ENCODE measurements around the gene IGF2R. TPM values are rescaled to one million over a fixed set of nuclear protein-coding genes. Genes with fewer than 3 reads are reported as not detected.
A peak's percentile ranks its signal among the peaks of the same experiment; 100 is the strongest.
"Not testable (repeated sequence)": the region's sequence is repeated elsewhere in the genome, so short reads cannot be mapped to it uniquely, and the experiment has no call there.

IGF2R gene
- polyA plus RNA-seq, 2 donors: 12.9 to 15.0 TPM

GRCh38 chr6:159961528-159961927 is 7.4 kb upstream of the IGF2R start:
- Histone ChIP-seq H3K9me3 (ENCODE audit: control insufficient read depth in 2 of 2, insufficient read depth in 1 of 2, low read depth in 1 of 2, low read length in 1 of 2) (no peaks in the 10 kb centered on the region), H3K4me1 (ENCODE audit: control insufficient read depth in 2 of 2, insufficient read depth in 2 of 2, low read length in 1 of 2) (no peaks in the 10 kb centered on the region), H3K27ac (ENCODE audit: low read depth in 2 of 2, low read length in 1 of 2) (no peak overlapping the region), H3K36me3 (ENCODE audit: control insufficient read depth in 2 of 2, insufficient read depth in 2 of 2, low read length in 1 of 2) (no peaks in the 10 kb centered on the region), H3K4me3 (ENCODE audit: low read depth in 1 of 2, low read length in 2 of 2) (no peak overlapping the region), H3K27me3 (ENCODE audit: control insufficient read depth in 1 of 2, insufficient read depth in 2 of 2, low read length in 2 of 2) (no peaks in the 10 kb centered on the region)
- WGBS, 2 donors: 71 to 72% methylated on average over 2 of the region's 2 CpGs

- no peaks in the 10 kb centered on the region for H3K36me3 ChIP-seq (ENCODE audit: control insufficient read depth in 2 of 2, insufficient read depth in 2 of 2, low read length in 1 of 2)
- no peak overlapping the region for H3K4me3 ChIP-seq (ENCODE audit: low read depth in 1 of 2, low read length in 2 of 2)
- no peaks in the 10 kb centered on the region for H3K4me1 ChIP-seq (ENCODE audit: control insufficient read depth in 2 of 2, insufficient read depth in 2 of 2, low read length in 1 of 2)
- H3K9me3 ChIP-seq (ENCODE audit: control insufficient read depth in 2 of 2, insufficient read depth in 1 of 2, low read depth in 1 of 2, low read length in 1 of 2): no peaks in the 10 kb centered on the region
- no peak overlapping the region for H3K27ac ChIP-seq (ENCODE audit: low read depth in 2 of 2, low read length in 1 of 2)
- no peaks in the 10 kb centered on the region for H3K27me3 ChIP-seq (ENCODE audit: control insufficient read depth in 1 of 2, insufficient read depth in 2 of 2, low read length in 2 of 2)
- WGBS, 2 donors: 67 to 70% methylated on average over 3 of the region's 3 CpGs
These were observed 5.8 kb upstream of the IGF2R start for GRCh38 chr6:159963111-159963510.

- Histone ChIP-seq H3K27ac (ENCODE audit: low read depth in 2 of 2, low read length in 1 of 2) (no peak overlapping the region), H3K27me3 (ENCODE audit: control insufficient read depth in 1 of 2, insufficient read depth in 2 of 2, low read length in 2 of 2) (no peaks in the 10 kb centered on the region), H3K4me1 (ENCODE audit: control insufficient read depth in 2 of 2, insufficient read depth in 2 of 2, low read length in 1 of 2) (no peaks in the 10 kb centered on the region), H3K36me3 (ENCODE audit: control insufficient read depth in 2 of 2, insufficient read depth in 2 of 2, low read length in 1 of 2) (no peaks in the 10 kb centered on the region), H3K4me3 (ENCODE audit: low read depth in 1 of 2, low read length in 2 of 2) (no peak overlapping the region), H3K9me3 (ENCODE audit: control insufficient read depth in 2 of 2, insufficient read depth in 1 of 2, low read depth in 1 of 2, low read length in 1 of 2) (no peaks in the 10 kb centered on the region)
- WGBS, 2 donors: 89 to 96% methylated on average over 2 of the region's 2 CpGs
These were observed 4.8 kb upstream of the IGF2R start for GRCh38 chr6:159964046-159964445.

- H3K9me3 ChIP-seq (ENCODE audit: control insufficient read depth in 2 of 2, insufficient read depth in 1 of 2, low read depth in 1 of 2, low read length in 1 of 2): no peaks in the 10 kb centered on the region
- H3K27ac ChIP-seq (ENCODE audit: low read depth in 2 of 2, low read length in 1 of 2): no peak overlapping the region
- no peaks in the 10 kb centered on the region for H3K27me3 ChIP-seq (ENCODE audit: control insufficient read depth in 1 of 2, insufficient read depth in 2 of 2, low read length in 2 of 2)
- no peaks in the 10 kb centered on the region for H3K36me3 ChIP-seq (ENCODE audit: control insufficient read depth in 2 of 2, insufficient read depth in 2 of 2, low read length in 1 of 2)
- WGBS, 2 donors: 70 to 71% methylated on average over 4 of the region's 4 CpGs
- no peak overlapping the region for H3K4me3 ChIP-seq (ENCODE audit: low read depth in 1 of 2, low read length in 2 of 2)
- peaks cover 0 to 2% of the 10 kb centered on the region in 2 donors for H3K4me1 ChIP-seq (ENCODE audit: control insufficient read depth in 2 of 2, insufficient read depth in 2 of 2, low read length in 1 of 2)
These were observed 2.5 kb upstream of the IGF2R start for GRCh38 chr6:159966339-159966738.

GRCh38 chr6:159966981-159967380 is 1.9 kb upstream of the IGF2R start:
- H3K4me1 ChIP-seq (ENCODE audit: control insufficient read depth in 2 of 2, insufficient read depth in 2 of 2, low read length in 1 of 2): peaks cover 0 to 2% of the 10 kb centered on the region in 2 donors
- H3K9me3 ChIP-seq (ENCODE audit: control insufficient read depth in 2 of 2, insufficient read depth in 1 of 2, low read depth in 1 of 2, low read length in 1 of 2): no peaks in the 10 kb centered on the region
- no peaks in the 10 kb centered on the region for H3K27me3 ChIP-seq (ENCODE audit: control insufficient read depth in 1 of 2, insufficient read depth in 2 of 2, low read length in 2 of 2)
- WGBS, 2 donors: 67 to 85% methylated on average over 3 of the region's 3 CpGs
- no peak overlapping the region for H3K27ac ChIP-seq (ENCODE audit: low read depth in 2 of 2, low read length in 1 of 2)
- H3K36me3 ChIP-seq (ENCODE audit: control insufficient read depth in 2 of 2, insufficient read depth in 2 of 2, low read length in 1 of 2): no peaks in the 10 kb centered on the region
- H3K4me3 ChIP-seq (ENCODE audit: low read depth in 1 of 2, low read length in 2 of 2): no peak overlapping the region

GRCh38 chr6:159967621-159968020 is 1.3 kb upstream of the IGF2R start:
- 91 to 93% methylated on average over 17 of the region's 17 CpGs for WGBS, 2 donors
- not testable (repeated sequence) for H3K27me3 ChIP-seq (ENCODE audit: control insufficient read depth in 1 of 2, insufficient read depth in 2 of 2, low read length in 2 of 2); H3K4me3 ChIP-seq (ENCODE audit: low read depth in 1 of 2, low read length in 2 of 2); H3K9me3 ChIP-seq (ENCODE audit: control insufficient read depth in 2 of 2, insufficient read depth in 1 of 2, low read depth in 1 of 2, low read length in 1 of 2); H3K4me1 ChIP-seq (ENCODE audit: control insufficient read depth in 2 of 2, insufficient read depth in 2 of 2, low read length in 1 of 2); H3K36me3 ChIP-seq (ENCODE audit: control insufficient read depth in 2 of 2, insufficient read depth in 2 of 2, low read length in 1 of 2); H3K27ac ChIP-seq (ENCODE audit: low read depth in 2 of 2, low read length in 1 of 2)

- peak overlapping the region; percentile 66 to 92 for H3K27ac ChIP-seq (ENCODE audit: low read depth in 2 of 2, low read length in 1 of 2)
- H3K36me3 ChIP-seq (ENCODE audit: control insufficient read depth in 2 of 2, insufficient read depth in 2 of 2, low read length in 1 of 2): no peaks in the 10 kb centered on the region
- H3K9me3 ChIP-seq (ENCODE audit: control insufficient read depth in 2 of 2, insufficient read depth in 1 of 2, low read depth in 1 of 2, low read length in 1 of 2): no peaks in the 10 kb centered on the region
- H3K27me3 ChIP-seq (ENCODE audit: control insufficient read depth in 1 of 2, insufficient read depth in 2 of 2, low read length in 2 of 2): no peaks in the 10 kb centered on the region
- 1% methylated on average over 70 to 91 of the region's 91 CpGs for WGBS, 2 donors
- peak overlapping the region; percentile 97 to 100 for H3K4me3 ChIP-seq (ENCODE audit: low read depth in 1 of 2, low read length in 2 of 2)
- peaks cover 4 to 5% of the 10 kb centered on the region in 2 donors for H3K4me1 ChIP-seq (ENCODE audit: control insufficient read depth in 2 of 2, insufficient read depth in 2 of 2, low read length in 1 of 2)
These were observed 476 bp downstream of the IGF2R start for GRCh38 chr6:159969204-159969912.

GRCh38 chr6:159969921-159970320 is 1.0 kb downstream of the IGF2R start:
- Histone ChIP-seq H3K4me1 (ENCODE audit: control insufficient read depth in 2 of 2, insufficient read depth in 2 of 2, low read length in 1 of 2) (peaks cover 4 to 5% of the 10 kb centered on the region in 2 donors), H3K36me3 (ENCODE audit: control insufficient read depth in 2 of 2, insufficient read depth in 2 of 2, low read length in 1 of 2) (no peaks in the 10 kb centered on the region), H3K27ac (ENCODE audit: low read depth in 2 of 2, low read length in 1 of 2) (peak overlapping the region; percentile 66 to 92), H3K9me3 (ENCODE audit: control insufficient read depth in 2 of 2, insufficient read depth in 1 of 2, low read depth in 1 of 2, low read length in 1 of 2) (no peaks in the 10 kb centered on the region), H3K4me3 (ENCODE audit: low read depth in 1 of 2, low read length in 2 of 2) (peak overlapping the region; percentile 97 to 100), H3K27me3 (ENCODE audit: control insufficient read depth in 1 of 2, insufficient read depth in 2 of 2, low read length in 2 of 2) (no peaks in the 10 kb centered on the region)
- WGBS, 2 donors: 8% methylated on average over 8 of the region's 8 CpGs

- peak overlapping the region in 1 of 2 donors; percentile 100 for H3K4me3 ChIP-seq (ENCODE audit: low read depth in 1 of 2, low read length in 2 of 2)
- H3K4me1 ChIP-seq (ENCODE audit: control insufficient read depth in 2 of 2, insufficient read depth in 2 of 2, low read length in 1 of 2): peaks cover 5 to 7% of the 10 kb centered on the region in 2 donors
- no peaks in the 10 kb centered on the region for H3K9me3 ChIP-seq (ENCODE audit: control insufficient read depth in 2 of 2, insufficient read depth in 1 of 2, low read depth in 1 of 2, low read length in 1 of 2)
- H3K36me3 ChIP-seq (ENCODE audit: control insufficient read depth in 2 of 2, insufficient read depth in 2 of 2, low read length in 1 of 2): no peaks in the 10 kb centered on the region
- H3K27me3 ChIP-seq (ENCODE audit: control insufficient read depth in 1 of 2, insufficient read depth in 2 of 2, low read length in 2 of 2): no peaks in the 10 kb centered on the region
- 84 to 88% methylated on average over 18 of the region's 18 CpGs for WGBS, 2 donors
- H3K27ac ChIP-seq (ENCODE audit: low read depth in 2 of 2, low read length in 1 of 2): no peak overlapping the region
These were observed 1.8 kb downstream of the IGF2R start for GRCh38 chr6:159970659-159971063.
